ENCODE data around the gene KDM6A. TPM values are rescaled to one million over a fixed set of nuclear protein-coding genes. Genes with fewer than 3 reads are reported as not detected.

The KDM6A gene
- total and polyA plus RNA-seq, 2 experiments from 2014 or later: 52.6 to 80.7 TPM

GRCh38 chrX:45154462-45154861 lies 281.5 kb downstream of the KDM6A start:
- no peaks in the 10 kb centered on the region for H3K4me1 ChIP-seq (ENCODE audit: low read depth)
- no peaks in the 10 kb centered on the region for H3K36me3 ChIP-seq
- no peak for DNase-seq (ENCODE audit: low read depth in 1 of 2, low spot score in 1 of 2)
- no peaks in the 10 kb centered on the region for H3K9me3 ChIP-seq (ENCODE audit: low read depth)
- no peaks in the 10 kb centered on the region for H3K27me3 ChIP-seq
- H3K4me3 ChIP-seq: no peak overlapping the region
- no peak for TF ChIP-seq CTCF (IDR thresholded peaks at IDR 0.05; ENCODE audit: low read depth, low read length)
- H3K27ac ChIP-seq: no peak overlapping the region

- DNase-seq (ENCODE audit: low read depth in 1 of 2, low spot score in 1 of 2): no peak
- no peak overlapping the region for H3K27ac ChIP-seq
- no peak overlapping the region for H3K4me3 ChIP-seq
- no peaks in the 10 kb centered on the region for H3K36me3 ChIP-seq
- H3K4me1 ChIP-seq (ENCODE audit: low read depth): no peaks in the 10 kb centered on the region
- H3K27me3 ChIP-seq: no peaks in the 10 kb centered on the region
- TF ChIP-seq CTCF (IDR thresholded peaks at IDR 0.05; ENCODE audit: low read depth, low read length): no peak
- no peaks in the 10 kb centered on the region for H3K9me3 ChIP-seq (ENCODE audit: low read depth)
Observed at GRCh38 chrX:45157647-45158046, 284.7 kb downstream of the KDM6A start.

Other genes starting within 250 kb of the KDM6A start
- gene DUSP21, start 29.2 kb upstream of the KDM6A start, total RNA-seq: not detected in 2 replicates
- not detected in 2 replicates for gene DUSP21, start 29.2 kb upstream of the KDM6A start, polyA plus RNA-seq

Measured in cardiac muscle cell (in vitro differentiated cells and primary cell).